Testis (tissue), 2 donors: Measurements from ENCODE around the gene EIF4G3.

Experiments used
- POLR2A ChIP-seq: fragments of 450-650 bp; IDR thresholded peaks from one replicate; pipeline ENCODE4 v1.6.1; 2017; ENCODE audit warnings: antibody characterized with exemption, mild to moderate bottlenecking, moderate library complexity
- TF ChIP-seq, protein P1 (sequence below), 3 experiments: fragments of 450-650 bp in 2 of 3; fragments of 200-600 bp in 1 of 3; sonication (generic) in 1 of 3; IDR thresholded peaks; one replicate each; pipeline ENCODE4 v1.5.1; 2016 to 2019; ENCODE audit warnings: antibody characterized with exemption in 3 of 3, mild to moderate bottlenecking in 2 of 3, moderate library complexity in 1 of 3

DNA sequence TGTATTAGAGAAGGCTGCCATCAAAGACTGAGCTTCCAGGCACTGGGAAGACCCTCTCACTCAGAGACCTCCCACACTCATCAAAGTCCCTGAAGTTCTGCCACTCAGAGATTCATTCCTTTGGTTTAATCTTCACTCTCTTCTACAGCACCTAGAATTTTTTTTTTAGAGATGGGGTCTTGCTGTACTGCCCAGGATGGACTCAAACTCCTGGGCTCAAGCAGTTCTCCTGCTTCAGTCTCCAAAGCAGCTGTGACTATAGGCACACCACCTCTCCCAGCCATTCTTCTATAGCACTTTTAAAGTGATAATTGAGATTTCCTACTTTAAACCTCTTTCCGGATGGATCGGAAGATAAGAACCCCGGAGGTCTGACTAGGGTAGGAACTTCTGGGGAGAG is 385.9 kb downstream of the EIF4G3 start:
- TF ChIP-seq, protein P1, sequence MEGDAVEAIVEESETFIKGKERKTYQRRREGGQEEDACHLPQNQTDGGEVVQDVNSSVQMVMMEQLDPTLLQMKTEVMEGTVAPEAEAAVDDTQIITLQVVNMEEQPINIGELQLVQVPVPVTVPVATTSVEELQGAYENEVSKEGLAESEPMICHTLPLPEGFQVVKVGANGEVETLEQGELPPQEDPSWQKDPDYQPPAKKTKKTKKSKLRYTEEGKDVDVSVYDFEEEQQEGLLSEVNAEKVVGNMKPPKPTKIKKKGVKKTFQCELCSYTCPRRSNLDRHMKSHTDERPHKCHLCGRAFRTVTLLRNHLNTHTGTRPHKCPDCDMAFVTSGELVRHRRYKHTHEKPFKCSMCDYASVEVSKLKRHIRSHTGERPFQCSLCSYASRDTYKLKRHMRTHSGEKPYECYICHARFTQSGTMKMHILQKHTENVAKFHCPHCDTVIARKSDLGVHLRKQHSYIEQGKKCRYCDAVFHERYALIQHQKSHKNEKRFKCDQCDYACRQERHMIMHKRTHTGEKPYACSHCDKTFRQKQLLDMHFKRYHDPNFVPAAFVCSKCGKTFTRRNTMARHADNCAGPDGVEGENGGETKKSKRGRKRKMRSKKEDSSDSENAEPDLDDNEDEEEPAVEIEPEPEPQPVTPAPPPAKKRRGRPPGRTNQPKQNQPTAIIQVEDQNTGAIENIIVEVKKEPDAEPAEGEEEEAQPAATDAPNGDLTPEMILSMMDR (IDR thresholded peaks at IDR 0.05): no peak
- no peak for TF ChIP-seq POLR2A
